Sigmoid colon (tissue), 4 donors: ENCODE data around the gene HPS1.

Experiments used
- POLR2AphosphoS5 ChIP-seq, 4 donors: sonication (generic); formaldehyde crosslinking; IDR thresholded peaks; one replicate each; pipeline ENCODE4 v1.6.1; 2017; ENCODE audit warnings: antibody characterized with exemption in 4 of 4
- TF ChIP-seq, protein P1 (sequence below), 4 experiments: fragments of 450-650 bp in 3 of 4; fragments of 200-600 bp in 1 of 4; IDR thresholded peaks; one replicate each; pipeline ENCODE4 v1.5.1; 2016 to 2019; ENCODE audit warnings: antibody characterized with exemption in 4 of 4, mild to moderate bottlenecking in 3 of 4, moderate library complexity in 2 of 4

DNA sequence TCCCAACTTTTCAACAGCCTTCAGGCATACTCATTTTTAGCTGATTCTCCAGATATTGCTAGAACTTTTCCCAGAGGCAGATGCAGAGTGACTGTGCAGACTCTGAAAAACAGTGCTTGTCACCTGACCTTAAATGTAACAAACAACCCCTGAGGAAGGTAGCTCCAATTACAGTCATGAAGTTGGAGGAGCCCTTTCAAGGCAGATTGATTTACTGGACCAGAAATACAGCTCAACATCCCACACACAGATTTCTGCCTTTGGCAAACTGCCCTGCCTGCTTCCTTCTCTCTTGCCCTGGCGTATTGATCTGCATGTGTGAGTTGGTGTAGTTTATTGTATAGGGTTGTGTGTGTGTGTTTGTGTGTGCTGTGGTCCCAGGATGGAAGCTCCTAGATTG lies 70.2 kb downstream of the HPS1 start:
- TF ChIP-seq, protein P1, sequence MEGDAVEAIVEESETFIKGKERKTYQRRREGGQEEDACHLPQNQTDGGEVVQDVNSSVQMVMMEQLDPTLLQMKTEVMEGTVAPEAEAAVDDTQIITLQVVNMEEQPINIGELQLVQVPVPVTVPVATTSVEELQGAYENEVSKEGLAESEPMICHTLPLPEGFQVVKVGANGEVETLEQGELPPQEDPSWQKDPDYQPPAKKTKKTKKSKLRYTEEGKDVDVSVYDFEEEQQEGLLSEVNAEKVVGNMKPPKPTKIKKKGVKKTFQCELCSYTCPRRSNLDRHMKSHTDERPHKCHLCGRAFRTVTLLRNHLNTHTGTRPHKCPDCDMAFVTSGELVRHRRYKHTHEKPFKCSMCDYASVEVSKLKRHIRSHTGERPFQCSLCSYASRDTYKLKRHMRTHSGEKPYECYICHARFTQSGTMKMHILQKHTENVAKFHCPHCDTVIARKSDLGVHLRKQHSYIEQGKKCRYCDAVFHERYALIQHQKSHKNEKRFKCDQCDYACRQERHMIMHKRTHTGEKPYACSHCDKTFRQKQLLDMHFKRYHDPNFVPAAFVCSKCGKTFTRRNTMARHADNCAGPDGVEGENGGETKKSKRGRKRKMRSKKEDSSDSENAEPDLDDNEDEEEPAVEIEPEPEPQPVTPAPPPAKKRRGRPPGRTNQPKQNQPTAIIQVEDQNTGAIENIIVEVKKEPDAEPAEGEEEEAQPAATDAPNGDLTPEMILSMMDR (IDR thresholded peaks at IDR 0.05) = no peak
- TF ChIP-seq POLR2AphosphoS5 (IDR thresholded peaks at IDR 0.05) = no peak
